ENCODE results near the gene EVA1A.
A peak's percentile ranks its signal among the peaks of the same experiment; 100 is the strongest.

EVA1A gene

DNA sequence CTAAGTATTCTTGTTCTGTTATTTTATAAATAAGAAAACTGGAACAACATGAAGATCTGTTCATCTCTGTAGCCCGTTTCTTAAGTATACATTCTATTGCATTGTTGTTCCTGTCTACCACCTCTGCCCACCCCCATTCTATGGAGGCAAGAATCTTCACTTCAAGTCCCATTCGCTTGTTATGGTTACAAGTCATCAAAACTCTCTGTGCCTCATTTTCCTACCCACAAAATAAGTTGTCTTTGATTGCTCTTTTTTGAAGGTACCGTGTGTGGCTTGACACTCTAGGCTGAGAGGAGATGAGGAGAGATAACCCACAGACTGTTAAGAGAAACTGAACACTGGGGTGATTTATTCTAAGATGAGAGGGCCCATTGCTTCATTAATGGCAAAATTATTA, 2.9 kb upstream of the EVA1A start:
- no peak for DNase-seq (ENCODE audit: low read depth, low spot score)

DNA sequence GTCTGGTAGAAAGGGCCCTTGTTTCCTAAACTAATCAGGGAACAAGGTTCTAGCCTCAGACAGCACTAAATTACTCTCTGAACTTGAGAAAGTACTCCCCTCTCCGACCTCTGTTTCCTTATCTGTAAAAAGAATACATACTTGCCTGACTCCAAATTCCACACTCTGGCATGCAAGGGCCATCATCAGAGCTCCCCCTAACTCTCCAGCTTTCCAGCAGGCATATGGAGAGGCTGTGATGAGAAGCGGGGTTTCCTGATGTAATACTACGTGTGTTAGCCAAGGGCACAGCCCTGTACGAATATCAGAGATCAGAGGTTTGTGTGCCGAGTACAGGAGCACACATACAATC, 1.8 kb upstream of the EVA1A start:
- DNase-seq (ENCODE audit: low read depth, low spot score), result no peak

DNA sequence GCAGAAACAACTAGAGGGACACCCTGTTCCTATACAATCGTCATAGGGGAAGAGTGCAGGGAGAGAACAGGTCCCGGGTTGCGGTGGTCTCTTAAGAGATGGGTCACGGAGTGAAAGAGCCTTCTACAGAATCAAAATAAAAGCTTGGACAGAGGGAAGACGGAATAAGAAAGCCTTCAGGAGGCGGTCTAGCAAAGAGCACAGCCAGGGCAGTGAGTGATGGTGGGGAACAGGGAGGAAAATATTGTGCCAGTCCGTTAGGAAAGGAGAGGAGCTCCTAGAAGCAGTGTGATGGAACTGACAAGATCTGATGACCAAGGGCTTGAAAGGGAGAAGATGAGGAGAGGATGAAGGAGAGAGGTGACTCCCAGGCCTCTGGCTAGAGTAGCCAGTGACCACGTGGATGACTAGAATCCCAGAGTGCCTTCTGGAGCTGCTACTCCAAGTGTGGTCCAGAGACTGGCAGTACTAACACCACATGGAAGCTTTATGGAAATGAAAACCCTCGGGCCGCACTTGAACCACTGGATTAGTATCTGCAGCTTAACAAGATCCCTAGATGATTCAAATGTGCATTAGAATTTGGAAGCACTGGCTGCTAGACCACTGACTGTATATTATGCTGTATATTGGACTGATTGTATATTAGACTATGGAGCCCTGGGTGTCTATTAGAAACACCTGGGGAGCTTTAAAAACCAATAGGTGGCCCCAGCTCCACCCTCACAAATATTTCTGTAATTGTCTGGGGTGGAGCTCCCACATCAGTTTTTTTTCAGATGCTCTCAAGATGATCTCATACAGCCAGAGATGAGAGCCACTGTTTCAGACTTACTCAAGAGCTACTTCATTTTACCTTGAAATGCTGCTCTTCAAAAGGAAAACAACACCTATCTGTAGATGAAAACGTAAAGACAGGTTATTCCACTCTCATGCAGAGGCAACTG, 1.1 kb upstream of the EVA1A start:
- DNase-seq (ENCODE audit: low read depth, low spot score), result no peak

DNA sequence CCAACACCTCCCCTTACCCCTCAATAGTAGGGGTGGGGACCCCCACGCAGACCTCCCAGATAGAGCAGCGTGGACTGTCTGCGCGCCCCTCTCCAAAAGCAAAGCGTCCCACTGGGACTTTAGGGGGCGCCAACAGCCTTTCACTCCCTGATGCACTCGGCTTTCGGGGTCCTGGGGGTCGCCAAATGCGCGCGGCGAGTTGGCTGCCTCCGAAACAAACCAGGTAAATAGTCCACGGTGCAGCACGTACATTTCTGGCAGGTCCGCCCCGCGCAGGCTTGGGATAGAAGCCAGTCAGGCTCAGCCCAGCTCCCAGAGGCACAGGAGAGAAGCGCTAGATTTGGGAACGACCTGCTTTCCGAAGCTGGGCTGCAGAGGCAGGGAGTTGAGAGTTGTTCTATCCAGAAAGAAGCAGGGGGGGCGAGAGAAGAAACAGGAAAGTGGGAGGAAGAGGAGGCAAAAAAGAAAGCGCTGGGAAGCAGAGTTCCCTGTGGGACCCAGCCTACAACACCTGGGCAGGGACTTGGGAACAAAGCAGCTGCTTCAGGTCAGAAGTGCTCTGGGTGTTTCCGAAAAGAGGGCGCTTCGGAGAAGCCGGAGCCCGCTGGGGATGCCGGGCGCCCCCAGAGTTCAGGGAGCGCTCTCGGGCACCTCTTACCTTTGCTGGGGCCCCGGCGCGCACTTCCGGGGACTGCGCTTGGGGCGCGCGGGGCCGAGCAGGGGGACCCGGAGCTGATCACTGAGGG, 544 bp downstream of the EVA1A start:
- DNase-seq (ENCODE audit: low read depth, low spot score), result peak; percentile 64

DNA sequence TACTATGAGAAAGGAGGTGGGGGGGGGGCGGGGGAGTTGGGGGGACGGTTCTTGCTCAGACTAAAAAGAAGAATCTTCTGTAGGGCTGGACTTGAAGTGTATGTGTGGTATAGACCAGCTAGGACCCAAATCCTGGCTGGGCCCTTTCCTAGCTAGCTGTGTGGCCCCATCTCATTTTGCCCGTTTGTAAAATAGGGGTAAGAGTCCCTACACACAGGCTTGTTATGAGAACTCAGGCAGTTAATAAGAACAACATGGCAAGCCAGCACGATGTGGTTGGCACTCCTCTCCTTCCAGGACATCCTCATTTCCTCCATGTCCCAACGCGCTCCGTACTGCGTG, 1.1 kb downstream of the EVA1A start:
- DNase-seq (ENCODE audit: low read depth, low spot score), result no peak

DNA sequence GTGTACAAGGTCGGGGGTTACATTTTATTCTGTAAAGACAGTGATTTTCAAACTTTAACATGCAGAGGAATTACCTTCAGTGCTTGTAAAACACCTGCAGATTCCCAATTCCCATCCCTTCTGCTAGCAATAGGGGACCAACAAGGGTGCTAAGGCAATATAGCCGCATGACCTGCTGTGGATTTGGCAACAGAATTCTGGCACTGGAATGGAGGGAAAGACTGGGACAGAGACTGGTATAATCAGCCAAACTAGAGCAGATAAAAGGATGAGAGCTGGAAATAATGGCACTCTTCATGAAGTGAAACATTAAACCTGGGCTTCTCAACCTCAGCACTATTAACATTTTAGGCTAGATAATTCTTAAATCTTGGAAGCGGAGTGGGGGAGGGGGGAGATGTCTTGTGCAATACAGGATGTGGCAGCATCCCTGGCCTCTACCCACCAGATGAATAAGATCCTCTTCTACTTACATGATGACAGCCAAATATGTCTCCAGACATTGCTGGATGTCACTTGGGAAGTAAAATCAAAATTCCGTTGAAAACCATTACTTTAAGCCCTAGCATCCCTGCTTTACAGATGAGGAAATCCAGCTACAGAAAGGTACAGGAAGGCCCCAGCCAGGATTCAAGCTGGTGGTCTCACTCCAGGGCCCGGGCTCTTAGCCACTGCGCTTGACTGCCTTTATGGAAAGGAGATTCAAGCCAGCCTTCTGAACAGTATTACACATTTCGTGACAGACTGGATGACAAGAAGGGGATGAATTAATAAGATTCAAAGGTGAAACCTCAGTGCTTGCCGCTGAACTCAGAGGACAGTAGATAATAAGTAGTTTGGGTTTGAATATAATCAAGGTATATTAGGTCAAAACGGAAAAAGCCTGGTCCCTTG, 1.7 kb downstream of the EVA1A start:
- DNase-seq (ENCODE audit: low read depth, low spot score), result no peak

DNA sequence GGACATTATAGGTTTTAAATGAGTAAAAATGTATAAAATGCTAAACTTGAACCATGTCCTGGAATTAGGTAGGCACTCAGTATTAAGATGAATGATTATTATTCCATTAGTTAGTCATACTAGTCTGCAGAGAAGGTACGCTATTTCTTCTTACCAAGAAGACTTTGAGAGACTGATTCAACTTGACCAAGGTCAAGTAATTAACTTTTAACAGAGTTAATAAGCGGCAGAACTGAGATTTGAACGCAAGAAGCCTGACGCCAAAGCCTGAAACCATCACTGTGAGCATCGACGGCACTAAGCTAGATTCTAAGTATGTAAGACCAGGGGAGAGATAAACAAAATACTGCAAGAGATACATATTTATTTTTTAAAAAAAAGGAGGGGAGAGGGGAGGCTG, 2.6 kb downstream of the EVA1A start:
- DNase-seq (ENCODE audit: low read depth, low spot score), result no peak

DNA sequence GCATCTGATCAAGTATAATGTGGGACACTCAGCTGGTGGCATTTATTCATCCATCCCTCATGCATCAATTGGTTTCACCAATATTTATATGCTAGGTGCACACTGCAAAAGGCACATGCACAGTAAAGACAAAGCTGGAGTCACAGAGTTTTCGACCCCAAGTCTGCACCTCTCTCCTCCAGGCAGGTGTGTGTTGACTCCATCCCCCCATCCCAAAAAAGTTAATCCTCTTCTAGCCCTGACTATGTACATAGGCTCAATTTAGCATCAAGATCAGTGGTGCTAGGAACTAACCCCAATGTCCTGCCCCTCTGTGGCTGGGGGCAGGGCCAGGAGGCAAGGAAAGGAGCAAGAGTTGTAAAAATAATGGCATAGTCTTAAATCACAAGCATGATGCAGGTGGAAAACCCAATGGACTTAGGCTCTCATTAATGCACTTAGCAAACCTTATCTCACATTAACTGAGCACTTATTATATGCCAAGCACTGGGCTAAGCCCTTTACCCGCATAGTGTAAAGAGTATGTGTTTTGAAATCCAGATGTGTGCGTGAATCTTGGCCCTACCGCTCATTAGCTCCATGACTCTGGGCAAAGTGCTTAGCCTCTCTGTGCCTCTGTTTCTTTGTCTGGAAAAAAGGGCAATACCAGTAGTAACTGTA, 3.1 kb downstream of the EVA1A start:
- no peak for DNase-seq (ENCODE audit: low read depth, low spot score)

DNA sequence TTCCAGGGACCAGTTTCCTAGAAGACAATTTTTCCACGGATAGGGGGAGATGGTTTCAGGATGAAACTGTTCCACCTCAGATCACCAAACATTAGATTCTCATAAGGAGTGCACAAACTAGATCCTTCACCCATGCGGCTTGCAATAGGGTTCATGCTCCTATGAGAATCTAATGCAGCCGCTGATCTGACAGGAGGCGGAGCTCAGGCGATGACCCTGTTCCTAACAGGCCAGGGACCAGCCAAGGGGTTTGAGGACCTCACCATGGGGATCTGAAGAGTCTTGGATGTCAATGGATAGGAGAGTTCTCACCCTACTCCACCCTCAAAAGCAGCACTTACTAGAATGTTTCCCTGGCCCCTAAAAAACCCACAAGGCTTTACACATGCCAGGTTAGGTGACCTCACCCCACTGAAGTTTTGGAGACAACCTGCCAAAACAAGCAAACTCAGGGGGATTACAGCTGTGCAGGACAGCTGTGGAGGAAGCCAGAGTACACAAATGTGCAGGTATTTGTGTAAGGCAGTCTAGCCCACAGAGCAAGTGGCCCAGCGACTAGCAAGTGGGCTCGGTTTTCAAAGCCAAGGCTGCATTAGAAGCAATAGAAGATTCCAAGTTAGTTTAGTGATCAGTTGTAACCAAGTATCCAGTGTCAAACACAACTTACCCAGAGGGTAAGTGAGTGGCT, 3.9 kb downstream of the EVA1A start:
- no peak for DNase-seq (ENCODE audit: low read depth, low spot score)

DNA sequence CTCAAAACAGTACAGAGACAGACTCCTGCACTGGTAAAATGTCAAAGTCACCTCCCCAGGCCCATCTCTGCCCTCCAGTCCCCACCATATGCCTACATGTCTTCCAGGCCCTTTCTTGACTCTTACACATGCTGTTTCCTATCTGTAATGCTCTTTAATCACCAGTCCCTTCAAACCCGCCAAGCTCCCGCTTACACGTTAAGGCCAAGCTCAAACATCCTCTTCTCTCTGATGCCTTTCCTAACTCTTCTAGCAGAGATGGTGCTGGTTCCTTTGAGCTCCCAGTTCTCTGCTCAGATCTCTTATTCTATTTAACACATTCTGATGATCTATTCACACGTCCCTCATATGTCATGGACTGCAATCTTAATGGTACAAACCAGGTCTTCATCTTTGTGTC, 5.0 kb downstream of the EVA1A start:
- no peak for DNase-seq (ENCODE audit: low read depth, low spot score)

DNA sequence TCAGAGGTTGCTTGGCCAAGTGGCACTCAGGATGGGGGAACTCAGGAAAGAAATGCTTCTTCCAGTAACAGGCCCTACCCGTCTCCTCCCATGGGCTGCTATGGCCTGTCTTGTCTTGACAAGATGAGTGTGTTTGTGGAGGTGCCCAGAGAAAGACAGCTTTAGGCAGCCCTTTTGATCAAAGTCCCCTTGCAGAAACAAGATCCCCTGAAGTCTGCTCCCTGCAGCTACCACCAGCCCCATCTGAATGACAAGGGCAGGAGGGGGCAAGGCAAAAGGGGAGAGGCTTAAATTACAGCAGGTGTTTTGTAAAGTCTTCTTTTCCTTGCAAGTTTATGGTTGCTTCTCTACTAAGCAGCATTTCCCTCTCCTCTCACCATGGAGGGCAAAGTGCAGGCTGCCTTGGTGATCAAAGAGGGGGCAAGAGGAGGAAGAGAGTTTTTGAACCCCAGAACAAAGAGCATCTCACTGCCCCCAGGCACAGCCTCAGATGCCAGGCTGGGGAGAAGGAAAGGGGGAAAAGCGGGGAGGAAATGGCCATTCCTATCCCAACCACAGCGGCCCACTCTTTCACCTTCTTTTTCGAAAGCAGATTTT, 6.7 kb downstream of the EVA1A start:
- peak; percentile 52 for DNase-seq (ENCODE audit: low read depth, low spot score)

DNA sequence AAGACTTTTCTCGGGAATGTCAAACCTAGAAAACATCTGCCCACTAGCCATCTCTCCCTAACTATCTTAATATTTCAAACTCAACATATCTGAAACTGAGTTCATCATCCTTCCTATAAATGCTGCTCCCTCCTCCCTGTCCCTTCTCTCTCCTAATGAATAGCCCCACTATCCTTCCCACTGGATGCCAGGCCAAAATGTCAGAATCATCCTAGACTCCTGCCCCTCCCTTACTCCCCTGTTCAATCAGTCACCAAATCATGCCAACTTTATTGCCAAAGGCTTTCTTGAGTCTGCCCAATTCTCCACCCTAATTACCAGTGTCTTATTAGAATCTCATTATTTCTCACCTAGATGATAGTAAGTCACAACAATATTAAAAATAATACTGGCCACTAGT, 8.5 kb downstream of the EVA1A start:
- DNase-seq (ENCODE audit: low read depth, low spot score), result no peak

DNA sequence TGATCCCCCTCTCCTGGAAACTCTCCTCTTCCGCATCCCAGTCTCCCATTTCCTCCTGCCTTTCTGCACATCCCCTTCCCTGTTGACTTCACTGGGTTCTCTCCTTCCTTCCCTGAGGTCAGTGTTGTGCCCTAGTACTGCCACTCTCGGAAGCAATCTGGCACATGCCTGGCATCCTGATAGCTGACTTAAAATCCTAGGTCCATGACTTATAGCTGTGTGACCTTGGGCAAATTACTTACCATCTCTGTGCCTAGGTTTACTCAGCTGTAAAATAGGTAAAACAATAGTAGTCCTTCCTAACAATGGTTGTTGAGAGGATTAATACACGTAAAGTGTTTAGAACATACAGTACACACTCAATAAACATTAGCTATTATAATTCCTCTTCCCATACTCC, 9.3 kb downstream of the EVA1A start:
- no peak for DNase-seq (ENCODE audit: low read depth, low spot score)

DNA sequence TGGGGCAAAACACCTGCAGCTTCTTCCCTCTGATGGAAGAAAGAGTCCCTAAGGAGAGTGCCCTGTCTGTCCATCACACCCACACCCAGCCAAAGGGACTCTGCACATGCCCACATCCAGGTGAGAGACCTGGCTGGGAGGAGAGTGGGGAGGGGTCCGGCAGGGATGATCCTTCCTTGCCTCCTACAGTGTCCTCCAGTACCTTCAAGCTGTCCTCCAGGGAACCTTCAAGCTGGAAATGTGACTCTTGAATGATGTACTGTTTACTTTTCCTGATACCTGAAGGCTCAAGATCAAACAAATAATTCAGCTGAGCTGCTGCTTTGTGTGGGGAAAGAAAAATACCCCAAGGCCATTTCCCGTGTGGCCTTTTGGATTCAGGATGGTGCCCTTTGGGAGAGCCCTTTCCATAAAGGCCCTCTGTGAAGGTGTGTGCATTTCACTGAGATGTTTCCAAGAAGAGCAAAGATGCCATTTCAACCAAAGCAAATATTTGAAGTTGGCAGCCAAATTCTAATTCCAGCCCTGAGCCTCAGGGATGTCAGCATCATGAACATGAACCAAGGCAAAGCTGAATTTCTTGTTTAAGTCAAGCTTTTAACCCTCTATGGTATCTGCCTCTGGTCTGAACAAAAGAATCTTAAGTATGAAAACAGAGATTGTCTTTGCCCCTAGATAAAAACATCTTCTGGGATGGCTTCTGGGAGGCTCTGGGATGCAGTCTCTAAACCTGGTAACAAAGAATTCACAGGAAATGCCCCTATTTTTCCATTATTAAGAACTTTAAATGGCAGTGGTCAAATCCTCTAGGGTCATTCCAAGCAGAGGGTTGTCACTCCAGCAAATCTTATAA, 11.1 kb downstream of the EVA1A start:
- DNase-seq (ENCODE audit: low read depth, low spot score), result peak; percentile 28

DNA sequence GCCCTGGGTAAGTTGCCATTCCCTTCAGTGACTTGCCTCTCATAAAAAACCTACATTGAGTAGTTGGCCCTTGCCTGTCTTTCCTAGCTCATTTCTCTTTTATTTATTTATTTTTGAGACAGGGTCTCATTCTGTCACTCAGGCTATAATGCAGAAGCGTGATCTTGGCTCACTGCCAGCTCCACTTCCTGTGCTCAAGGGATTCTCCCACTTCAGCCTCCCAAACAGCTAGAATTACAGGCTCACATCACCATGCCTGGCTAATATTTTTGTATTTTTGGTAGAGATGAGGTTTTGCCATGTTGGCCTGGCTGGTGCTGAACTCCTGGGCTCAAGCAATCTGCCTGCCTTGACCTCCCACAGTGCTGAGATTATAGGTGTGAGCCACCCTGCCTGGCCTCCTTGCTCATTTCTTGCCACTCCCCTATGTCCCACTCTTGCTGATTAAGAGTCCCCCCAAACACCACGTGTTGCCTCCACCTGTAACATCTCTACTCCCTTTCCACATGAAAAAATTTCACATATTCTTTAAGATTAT, 12.6 kb downstream of the EVA1A start:
- DNase-seq (ENCODE audit: low read depth, low spot score), result no peak

DNA sequence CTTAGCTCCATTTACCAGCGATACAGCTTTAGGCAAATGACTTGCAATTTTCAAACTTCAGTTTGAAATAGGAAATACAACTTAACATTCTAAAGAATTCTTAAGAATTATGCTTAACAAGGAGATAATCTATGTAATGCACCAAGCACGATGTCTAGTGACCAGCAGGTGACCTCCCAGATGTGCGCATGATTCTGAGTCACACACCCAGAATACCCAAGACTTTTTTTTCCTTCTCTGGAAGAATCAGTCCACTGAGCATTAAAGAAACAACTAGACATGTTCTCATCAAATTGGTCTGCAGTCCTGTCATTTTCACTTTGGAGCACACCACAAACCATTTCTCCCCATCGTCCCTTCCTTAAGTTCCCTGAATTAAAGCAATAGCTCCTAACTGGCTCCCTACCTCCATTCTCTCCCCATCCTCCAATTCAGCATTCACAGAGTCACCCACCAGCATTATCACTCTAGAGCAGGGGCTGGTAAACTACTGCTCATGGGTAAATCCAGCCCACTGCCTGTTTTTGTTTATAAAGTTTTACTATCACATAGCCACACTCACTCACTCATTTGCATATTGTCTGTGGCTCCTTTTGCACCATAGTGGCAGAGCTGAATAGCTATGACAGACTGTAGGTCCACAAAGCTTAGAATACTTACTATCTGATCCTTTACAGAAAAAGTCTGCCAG, 13.2 kb downstream of the EVA1A start:
- DNase-seq (ENCODE audit: low read depth, low spot score), result no peak

DNA sequence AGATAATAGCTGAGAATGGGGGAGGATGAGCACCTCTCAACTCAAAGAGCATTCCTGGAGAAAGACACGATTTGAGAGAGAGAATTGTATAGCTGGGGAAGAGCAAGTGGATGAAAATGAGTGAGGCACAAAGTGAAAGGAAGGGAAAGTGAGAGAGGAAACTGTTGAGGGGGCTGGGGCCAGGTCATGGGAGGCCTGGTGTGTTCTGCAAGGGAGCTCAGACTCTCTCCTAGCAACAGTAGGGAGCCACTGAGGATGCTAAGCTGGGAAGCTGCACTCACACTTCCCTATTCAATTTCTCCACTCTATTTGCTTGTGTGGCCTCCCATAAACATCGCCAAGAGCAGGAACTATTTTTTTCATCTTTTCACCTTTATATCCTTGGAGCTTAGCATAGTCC, 14.8 kb downstream of the EVA1A start:
- no peak for DNase-seq (ENCODE audit: low read depth, low spot score)

DNA sequence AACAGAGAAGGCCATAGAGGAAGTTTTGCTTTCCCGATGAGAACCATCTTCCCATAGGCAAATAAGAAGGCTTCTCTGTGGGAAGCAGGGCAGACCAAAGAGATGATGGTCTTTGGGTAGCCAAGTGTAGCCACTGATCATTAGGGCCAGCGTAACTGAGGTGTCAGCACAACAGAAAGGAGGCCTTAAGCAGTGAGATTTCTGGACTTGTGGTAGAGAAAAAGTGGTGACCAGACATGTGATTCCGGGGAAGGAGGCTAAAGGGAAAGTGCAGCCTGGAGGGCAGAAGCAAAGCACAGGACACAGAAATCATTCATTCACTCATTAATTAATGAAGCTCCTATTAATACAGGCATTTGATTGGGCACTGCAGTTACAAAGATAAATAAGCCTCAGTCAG, 15.4 kb downstream of the EVA1A start:
- no peak for DNase-seq (ENCODE audit: low read depth, low spot score)

DNA sequence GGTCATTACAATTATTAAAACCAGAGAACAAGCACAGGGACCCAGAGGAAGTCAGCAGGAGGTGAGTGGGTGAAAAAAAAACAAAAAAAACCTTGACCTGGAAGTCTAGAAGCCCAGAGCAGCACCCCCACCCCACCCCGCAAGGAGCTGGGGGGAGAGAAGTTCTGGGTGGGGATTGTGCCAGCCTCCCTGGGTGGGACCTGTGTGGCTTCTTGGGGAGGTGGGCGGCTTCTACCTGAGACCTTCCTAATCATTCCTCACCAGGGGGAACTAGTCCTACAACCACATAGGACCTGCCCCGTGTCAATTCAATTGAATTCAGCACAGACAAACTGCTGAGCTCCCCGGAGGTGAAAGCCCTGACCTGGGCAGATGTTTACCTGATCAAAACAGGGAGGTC, 17.3 kb downstream of the EVA1A start:
- no peak for DNase-seq (ENCODE audit: low read depth, low spot score)
